Activated CD4-positive, alpha-beta memory T cell treated with anti-CD3 and anti-CD28 coated beads, Interleukin-2, amount 10 ng/mL, durations not matched to agents 7 days and 5 days (primary cell): ENCODE measurements around the gene DRAP1. TPM values are rescaled to one million over a fixed set of nuclear protein-coding genes. Genes with fewer than 3 reads are reported as not detected.

Experiments
- CTCF ChIA-PET: fragments of 350-600 bp; sonication (Branson Sonifier 250); formaldehyde crosslinking; loops from one replicate; lab custom pipeline; 2021; ENCODE audit warnings: antibody characterized with exemption, inconsistent platforms; lab: Charles Lee
- POLR2A ChIA-PET: fragments of 350-600 bp; sonication (Branson Sonifier 250); formaldehyde crosslinking; loops from one replicate; lab custom pipeline; 2021; ENCODE audit warnings: antibody characterized with exemption; lab: Charles Lee
- DNase-seq: peaks from one replicate; pipeline ENCODE4 v3.0.0-alpha.2; 2020
- H3K27ac Mint-ChIP-seq: one replicate; pipeline ENCODE4 v1.8.0; 2021; ENCODE audit warnings: mild to moderate bottlenecking, mixed read lengths
- H3K27me3 Mint-ChIP-seq: one replicate; pipeline ENCODE4 v1.8.0; 2021; ENCODE audit warnings: mixed read lengths
- H3K36me3 Mint-ChIP-seq: one replicate; pipeline ENCODE4 v1.8.0; 2021; ENCODE audit warnings: low read depth, mixed read lengths
- H3K4me1 Mint-ChIP-seq: one replicate; pipeline ENCODE4 v1.8.0; 2021; ENCODE audit warnings: mixed read lengths
- H3K4me3 Mint-ChIP-seq: one replicate; pipeline ENCODE4 v1.8.0; 2021; ENCODE audit warnings: mild to moderate bottlenecking, mixed read lengths
- H3K9me3 Mint-ChIP-seq: one replicate; pipeline ENCODE4 v1.8.0; 2021; ENCODE audit warnings: mixed read lengths
- total RNA-seq, 2 experiments: library from RNA; stranded (reverse); gene quantifications; one replicate each; pipeline ENCODE4 v1.2.3, GENCODE V29; 2021

DRAP1 gene, protein sequence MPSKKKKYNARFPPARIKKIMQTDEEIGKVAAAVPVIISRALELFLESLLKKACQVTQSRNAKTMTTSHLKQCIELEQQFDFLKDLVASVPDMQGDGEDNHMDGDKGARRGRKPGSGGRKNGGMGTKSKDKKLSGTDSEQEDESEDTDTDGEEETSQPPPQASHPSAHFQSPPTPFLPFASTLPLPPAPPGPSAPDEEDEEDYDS
- total RNA-seq = 100 to 1,000 TPM; 162 to 180 TPM

DNA sequence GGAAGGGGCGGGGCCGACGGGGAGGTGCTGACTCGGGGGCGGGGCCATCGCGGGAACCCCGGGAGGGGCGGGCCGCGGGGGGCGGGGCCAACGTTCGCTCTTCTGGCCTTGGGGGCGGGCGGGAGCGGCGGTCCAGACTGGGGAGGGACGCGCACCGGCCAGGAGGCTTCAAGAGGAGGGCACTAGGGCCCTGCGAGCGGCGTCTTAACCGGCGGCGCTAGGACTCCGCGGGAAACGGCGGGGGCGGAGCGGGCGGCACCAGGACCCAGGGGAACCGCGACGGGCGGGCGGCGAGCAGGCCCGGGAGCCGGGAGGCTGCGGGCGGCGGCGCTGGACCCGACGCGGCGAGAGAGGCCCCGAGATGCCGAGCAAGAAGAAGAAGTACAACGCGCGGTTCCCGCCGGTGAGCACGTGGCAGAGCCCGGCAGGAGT lies at the start of gene DRAP1:
DRAP1 (plus strand) TSS at position 286 of the 432 bp plus-strand sequence; CDS start at position 362, 76 bp downstream.
- H3K27me3 Mint-ChIP-seq = no peaks in the 10 kb centered on the region
- DNase-seq = peak; percentile 99
- peak within 1 kb of the TSS; percentile 87 for H3K27ac Mint-ChIP-seq
- ChIA-PET POLR2A (interaction anchor here (1.0 to 3.6 kb wide), 19 partner anchors 9 to 61 kb away, joined by 3 to 50 read pairs (median 8); partner anchors contain the start of genes CCDC85B, CFL1, FIBP and FOSL1), CTCF (interaction anchor here (1.4 to 2.8 kb wide), 5 partner anchors 13 to 60 kb away, joined by 3 to 11 read pairs (median 7); partner anchors contain the start of genes CCDC85B, FIBP and MUS81)
- H3K4me3 Mint-ChIP-seq = peak within 1 kb of the TSS; percentile 93
- H3K9me3 Mint-ChIP-seq = no peaks in the 10 kb centered on the region
- peaks cover 30% of the 10 kb centered on the region for H3K36me3 Mint-ChIP-seq
- H3K4me1 Mint-ChIP-seq = peaks cover 42% of the 10 kb centered on the region

DNA sequence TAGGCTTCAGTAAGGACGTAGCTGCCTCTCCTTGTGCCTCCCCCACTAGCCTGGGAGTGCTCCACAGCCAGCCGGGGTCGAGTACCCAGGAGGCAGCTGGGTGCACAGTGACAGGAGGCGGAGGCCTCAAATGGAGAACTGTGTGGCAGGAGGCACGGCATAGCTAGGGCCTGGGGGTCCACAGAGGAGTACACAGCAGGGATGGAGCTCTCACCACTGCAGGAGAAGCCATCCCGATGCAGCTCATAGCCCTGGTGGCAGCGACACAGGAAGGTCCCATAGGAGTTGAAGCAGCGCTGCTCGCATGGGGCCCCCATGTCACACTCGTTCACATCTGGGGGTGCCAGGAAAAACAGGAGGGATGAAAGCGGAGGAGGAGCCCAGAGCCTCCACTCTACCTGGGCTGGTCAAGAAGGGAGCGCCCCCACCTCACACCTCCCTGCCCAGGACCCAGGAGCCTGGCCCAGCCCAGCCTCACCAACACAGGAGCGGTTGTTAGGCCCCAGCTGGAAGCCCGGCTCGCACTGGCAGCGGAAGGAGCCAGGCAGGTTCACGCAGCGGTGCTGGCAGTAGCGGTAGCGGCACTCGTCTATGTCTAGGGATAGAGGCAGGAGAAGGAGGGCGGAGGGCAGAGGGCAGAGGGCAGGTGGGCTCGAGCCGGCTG lies 49.5 kb upstream of the DRAP1 start:
- H3K4me1 Mint-ChIP-seq = peaks cover 38% of the 10 kb centered on the region
- DNase-seq = no peak
- ChIA-PET POLR2A (interaction anchor here (0.7 to 4.9 kb wide), 11 partner anchors 11 to 157 kb away, joined by 3 to 135 read pairs (median 5); partner anchors contain the start of genes BANF1, CCDC85B, CFL1 and CTSW), CTCF (interaction anchor here (0.9 to 4.7 kb wide), 6 partner anchors 9 to 152 kb away, joined by 3 to 46 read pairs (median 6); partner anchors contain the start of genes CCDC85B, FIBP and MUS81)
- H3K4me3 Mint-ChIP-seq = no peak overlapping the region
- H3K27ac Mint-ChIP-seq = no peak overlapping the region
- peaks cover 27% of the 10 kb centered on the region for H3K36me3 Mint-ChIP-seq
- peaks cover 10% of the 10 kb centered on the region for H3K27me3 Mint-ChIP-seq
- H3K9me3 Mint-ChIP-seq = no peaks in the 10 kb centered on the region

DNA sequence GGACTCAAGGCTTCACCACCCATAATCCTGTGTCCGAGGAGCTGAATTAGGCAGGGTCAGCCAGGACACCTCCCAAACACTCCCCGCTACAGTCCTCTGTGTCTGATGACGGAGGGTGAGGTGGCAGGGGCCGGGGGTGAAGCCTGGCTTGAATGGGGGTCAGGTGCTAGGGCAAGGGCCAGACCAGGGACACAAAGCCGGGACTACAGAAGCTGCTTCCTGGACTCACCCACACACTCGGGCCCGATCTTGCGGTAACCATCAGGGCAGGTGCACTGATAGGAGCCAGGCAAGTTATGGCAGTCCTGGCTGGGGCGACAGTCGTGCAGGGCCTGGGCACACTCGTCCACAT lies 48.9 kb upstream of the DRAP1 start:
- H3K4me3 Mint-ChIP-seq = no peak overlapping the region
- no peak overlapping the region for H3K27ac Mint-ChIP-seq
- peaks cover 23% of the 10 kb centered on the region for H3K36me3 Mint-ChIP-seq
- DNase-seq = no peak
- ChIA-PET CTCF (interaction anchor here (1.6 to 4.7 kb wide), 3 partner anchors 10 to 19 kb away, joined by 7 to 46 read pairs (median 16); partner anchors contain the start of genes CCDC85B, FIBP and MUS81), POLR2A (interaction anchor here (0.7 to 4.9 kb wide), 10 partner anchors 10 to 132 kb away, joined by 3 to 135 read pairs (median 6); partner anchors contain the start of genes BANF1, CCDC85B, CFL1 and CTSW)
- no peaks in the 10 kb centered on the region for H3K9me3 Mint-ChIP-seq
- H3K27me3 Mint-ChIP-seq = peaks cover 10% of the 10 kb centered on the region
- peaks cover 37% of the 10 kb centered on the region for H3K4me1 Mint-ChIP-seq

DNA sequence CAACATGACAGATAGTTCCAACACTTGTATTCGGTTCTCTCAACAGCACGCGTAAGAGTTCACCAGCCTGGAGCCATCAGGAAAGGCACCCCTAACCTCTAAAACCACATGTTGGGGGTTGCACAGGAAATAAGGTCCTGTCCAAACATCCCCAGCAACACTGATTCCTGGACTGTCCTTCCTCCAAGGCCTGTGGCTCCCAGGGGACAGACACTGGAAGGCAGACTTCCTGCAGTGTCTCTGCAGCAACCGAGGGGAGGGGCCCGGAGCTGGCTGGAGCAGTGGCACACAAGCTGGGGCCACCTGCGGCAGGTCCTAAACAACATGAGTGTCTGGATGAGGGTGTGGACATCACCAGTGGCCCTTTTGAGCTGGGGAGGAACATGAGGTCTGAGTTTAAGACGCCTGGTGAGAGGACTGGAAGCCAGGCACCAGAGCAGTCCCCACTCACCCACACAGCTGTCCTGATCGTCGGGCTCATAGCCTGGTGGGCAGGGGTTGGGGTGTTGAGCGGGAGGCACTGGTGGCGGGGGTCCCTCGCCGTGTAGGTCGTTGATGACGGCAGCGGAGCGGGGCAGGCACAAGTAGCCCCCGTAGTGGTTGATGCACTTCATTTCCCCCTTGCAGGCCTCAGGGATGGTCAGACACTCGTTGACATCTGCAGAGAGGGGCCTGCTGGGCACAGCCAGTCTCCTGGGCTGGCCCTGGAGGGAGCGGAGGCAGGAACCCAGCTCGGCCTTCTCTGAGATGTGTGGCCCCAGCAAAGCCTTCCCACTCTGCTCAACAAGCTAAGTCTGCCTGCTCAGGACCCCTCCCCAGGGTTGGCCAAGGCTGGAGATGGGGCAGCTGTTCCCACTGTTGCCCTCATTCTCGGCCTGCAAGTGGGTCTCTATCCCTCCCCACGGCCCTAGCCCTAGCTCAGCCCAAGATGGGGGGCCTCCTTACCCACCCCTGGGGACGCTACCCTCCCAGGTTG lies 48.2 kb upstream of the DRAP1 start:
- Mint-ChIP-seq H3K4me3 (no peak overlapping the region), H3K36me3 (peaks cover 17% of the 10 kb centered on the region), H3K9me3 (no peaks in the 10 kb centered on the region), H3K27ac (no peak overlapping the region), H3K27me3 (peaks cover 10% of the 10 kb centered on the region), H3K4me1 (peaks cover 37% of the 10 kb centered on the region)
- CTCF ChIA-PET = interaction anchor here (1.2 to 4.7 kb wide), 4 partner anchors 11 to 20 kb away, joined by 4 to 46 read pairs (median 8); partner anchors contain the start of genes CCDC85B and MUS81
- DNase-seq = no peak
- POLR2A ChIA-PET = interaction anchor here (0.7 to 4.9 kb wide), 15 partner anchors 8 to 233 kb away, joined by 3 to 135 read pairs (median 4); partner anchors contain the start of genes BANF1, CCDC85B, CFL1 and CTSW

DNA sequence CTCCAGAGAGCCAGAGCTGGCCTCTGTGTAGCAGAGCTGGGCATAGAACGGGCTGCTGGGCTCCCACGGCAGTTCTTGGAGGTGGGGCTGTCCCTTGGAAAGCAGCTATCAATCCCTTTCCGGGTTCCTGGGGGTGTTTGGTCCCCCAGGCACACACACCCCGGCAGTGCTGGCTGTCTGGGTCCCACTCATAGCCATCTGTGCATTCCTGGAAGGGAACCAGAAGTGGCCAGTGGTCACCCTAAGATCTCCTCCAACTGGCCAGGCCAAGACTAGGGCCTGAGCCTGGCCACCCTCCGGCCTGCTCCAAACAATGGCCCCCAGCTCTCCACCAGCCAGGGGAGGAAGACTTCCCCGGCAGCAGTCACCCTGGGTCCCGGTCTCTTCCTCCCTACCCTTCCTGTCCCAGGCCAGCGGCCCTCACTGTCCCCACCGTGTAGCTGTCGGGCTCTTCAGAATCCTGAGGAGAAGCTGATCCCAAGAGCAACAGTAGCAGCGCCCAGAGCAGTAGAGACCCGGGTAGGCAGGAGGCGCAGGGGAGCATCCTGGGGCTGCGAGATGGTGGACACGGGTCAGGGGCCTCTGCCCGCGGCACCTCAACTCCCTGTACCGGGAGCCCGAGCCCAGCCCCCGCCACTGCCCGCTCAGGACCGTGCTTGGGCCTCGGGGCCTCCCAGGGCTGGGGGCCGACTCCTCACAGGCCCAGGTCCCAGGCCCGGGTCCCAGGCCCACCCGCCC lies 47.2 kb upstream of the DRAP1 start:
- Mint-ChIP-seq H3K27ac (no peak overlapping the region), H3K4me1 (peaks cover 37% of the 10 kb centered on the region), H3K9me3 (no peaks in the 10 kb centered on the region), H3K36me3 (peaks cover 13% of the 10 kb centered on the region), H3K27me3 (peaks cover 10% of the 10 kb centered on the region), H3K4me3 (peak overlapping the region; percentile 37)
- POLR2A ChIA-PET = interaction anchor here (0.9 to 4.9 kb wide), 11 partner anchors 8 to 234 kb away, joined by 3 to 135 read pairs (median 5); partner anchors contain the start of genes BANF1, CCDC85B, CFL1 and CTSW
- DNase-seq = no peak
- CTCF ChIA-PET = interaction anchor here (1.2 to 4.7 kb wide), 3 partner anchors 12 to 21 kb away, joined by 4 to 46 read pairs (median 8); partner anchors contain the start of genes CCDC85B and MUS81

DNA sequence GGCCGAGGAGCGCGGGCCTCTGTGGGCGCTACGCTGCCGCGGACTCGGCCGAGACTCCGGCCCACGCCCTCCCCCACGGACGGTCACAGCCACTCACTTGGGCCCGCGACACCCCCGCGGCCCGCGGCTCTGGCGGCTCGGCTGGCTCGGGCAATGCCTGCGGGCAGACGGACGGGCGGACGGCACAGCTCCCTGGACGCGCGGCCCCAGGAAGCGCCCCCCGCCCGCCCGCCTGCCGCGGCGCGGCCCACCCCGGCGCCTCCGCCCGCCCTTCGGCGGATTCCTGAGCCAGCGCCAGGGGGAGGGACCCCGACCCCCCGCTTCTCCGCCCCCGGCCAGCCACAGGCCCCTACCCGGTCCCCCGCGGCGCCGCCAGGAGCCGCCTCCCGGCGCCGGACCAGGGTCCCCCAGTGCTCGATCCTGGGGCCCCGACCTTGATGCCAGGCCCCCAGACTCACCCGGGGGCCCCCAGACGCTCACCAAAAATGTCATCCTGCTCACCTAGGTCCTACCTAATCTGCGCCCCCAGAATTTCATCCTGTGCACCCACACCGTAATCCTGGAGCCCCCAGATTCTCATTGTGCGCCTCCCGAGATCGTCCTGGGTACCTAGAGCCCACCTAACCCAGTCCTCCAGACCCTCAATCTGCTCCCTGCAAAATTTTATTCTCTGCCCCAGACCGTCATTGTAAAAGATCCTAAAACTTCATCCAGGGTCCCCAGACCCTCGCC lies 46.5 kb upstream of the DRAP1 start, which contains the start of gene EFEMP2:
EFEMP2 (minus strand) TSS at position 215 of the 732 bp plus-strand sequence. CDS start 446 bp downstream, outside the sequence.
- POLR2A ChIA-PET = interaction anchor here (1.2 to 4.9 kb wide), 11 partner anchors 9 to 89 kb away, joined by 3 to 135 read pairs (median 8); partner anchors contain the start of genes CCDC85B, CFL1, FIBP and MUS81
- Mint-ChIP-seq H3K27ac (peak within 1 kb of the TSS; percentile 68), H3K4me1 (peaks cover 38% of the 10 kb centered on the region), H3K9me3 (no peaks in the 10 kb centered on the region), H3K27me3 (peaks cover 10% of the 10 kb centered on the region), H3K36me3 (peaks cover 6% of the 10 kb centered on the region), H3K4me3 (peak within 1 kb of the TSS; percentile 85)
- CTCF ChIA-PET = interaction anchor here (1.2 to 4.7 kb wide), 4 partner anchors 12 to 21 kb away, joined by 3 to 82 read pairs (median 36); partner anchors contain the start of genes CCDC85B, FIBP and MUS81
- DNase-seq = no peak

DNA sequence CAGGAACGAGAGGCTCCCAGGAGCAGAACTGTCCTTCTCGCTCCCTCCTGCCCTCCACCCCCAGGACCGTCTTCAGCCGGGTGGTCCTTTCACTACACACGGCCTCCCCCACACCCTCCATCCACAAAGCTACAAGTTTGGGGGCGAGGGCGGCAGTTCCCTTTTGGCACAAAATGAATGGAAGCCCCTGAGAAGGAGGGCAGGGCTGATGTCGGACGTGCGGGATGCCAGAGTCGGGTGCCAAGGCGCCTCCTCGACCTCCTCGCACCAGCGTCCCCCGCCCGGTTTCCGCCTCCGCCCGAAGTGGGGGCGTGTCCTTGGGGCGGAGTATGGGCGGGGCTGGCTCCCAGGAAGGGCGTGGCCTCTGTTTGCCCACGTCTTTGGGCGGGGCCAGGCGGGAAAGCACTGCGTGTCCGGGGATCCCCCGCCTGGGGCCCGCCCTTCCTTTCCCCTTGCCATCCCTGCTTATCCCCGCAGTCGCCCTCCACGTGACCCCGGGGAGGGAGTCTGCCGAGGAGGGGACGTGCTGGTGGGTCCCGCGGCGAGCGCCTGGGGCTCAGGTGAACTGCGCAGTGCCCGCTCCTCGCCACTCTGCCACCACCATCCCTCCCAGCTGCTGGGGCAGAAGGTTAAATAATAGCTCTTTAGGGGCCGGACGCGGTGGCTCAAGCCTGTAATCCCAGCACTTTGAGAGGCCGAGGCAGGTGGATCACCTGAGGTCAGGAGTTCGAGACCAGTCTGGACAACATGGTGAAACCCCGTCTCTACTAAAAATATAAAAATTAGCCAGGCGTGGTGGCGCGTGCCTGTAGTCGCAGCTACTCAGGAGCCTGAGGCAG lies 45.7 kb upstream of the DRAP1 start:
- DNase-seq = peak; percentile 97
- ChIA-PET POLR2A (interaction anchor here (1.1 to 2.9 kb wide), 10 partner anchors 10 to 94 kb away, joined by 3 to 47 read pairs (median 6); partner anchors contain the start of genes C11orf68, CCDC85B, CFL1 and FIBP), CTCF (interaction anchor here (0.6 to 4.4 kb wide), 5 partner anchors 13 to 197 kb away, joined by 3 to 82 read pairs (median 3); partner anchors contain the start of genes CCDC85B, FIBP and MUS81)
- no peaks in the 10 kb centered on the region for H3K9me3 Mint-ChIP-seq
- peaks cover 5% of the 10 kb centered on the region for H3K36me3 Mint-ChIP-seq
- peaks cover 10% of the 10 kb centered on the region for H3K27me3 Mint-ChIP-seq
- H3K4me1 Mint-ChIP-seq = peaks cover 43% of the 10 kb centered on the region
- H3K4me3 Mint-ChIP-seq = peak overlapping the region; percentile 85
- H3K27ac Mint-ChIP-seq = peak overlapping the region; percentile 68

DNA sequence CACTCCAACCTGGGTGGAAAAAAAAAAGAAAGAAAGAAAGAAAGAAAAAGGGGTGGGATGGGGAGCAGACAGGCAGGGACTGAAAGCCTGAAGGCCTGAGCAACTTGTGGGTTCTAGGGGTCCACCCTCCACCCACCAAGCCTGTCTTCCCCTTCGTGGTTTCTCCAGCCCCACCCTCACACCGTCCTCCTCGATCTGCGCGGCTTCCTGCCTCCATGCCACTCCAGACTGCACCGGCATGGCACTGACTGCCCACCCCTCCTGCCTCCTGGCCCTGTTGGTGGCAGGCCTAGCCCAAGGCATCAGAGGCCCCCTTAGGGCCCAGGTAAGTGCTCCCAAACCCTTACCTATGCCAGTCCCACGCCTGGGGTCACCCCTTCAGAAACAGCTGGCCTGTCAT lies 39.6 kb upstream of the DRAP1 start, which contains the start of gene CTSW:
CTSW (plus strand) TSS at position 221 of the 400 bp plus-strand sequence; CDS start at position 239, 18 bp downstream.
- ChIA-PET POLR2A (interaction anchor here (0.9 to 6.6 kb wide), 7 partner anchors 9 to 168 kb away, joined by 3 to 51 read pairs (median 5); partner anchors contain the start of genes CCDC85B, CFL1, FIBP and KAT5), CTCF (interaction anchor here (1.4 to 3.5 kb wide), 4 partner anchors 10 to 143 kb away, joined by 3 to 21 read pairs (median 9); partner anchors contain the start of genes CCDC85B, FIBP and MUS81)
- peak; percentile 64 for DNase-seq
- peaks cover 23% of the 10 kb centered on the region for H3K36me3 Mint-ChIP-seq
- no peaks in the 10 kb centered on the region for H3K9me3 Mint-ChIP-seq
- H3K4me3 Mint-ChIP-seq = peak within 1 kb of the TSS; percentile 67
- H3K27ac Mint-ChIP-seq = peak within 1 kb of the TSS; percentile 88
- H3K27me3 Mint-ChIP-seq = no peaks in the 10 kb centered on the region
- H3K4me1 Mint-ChIP-seq = peaks cover 57% of the 10 kb centered on the region

DNA sequence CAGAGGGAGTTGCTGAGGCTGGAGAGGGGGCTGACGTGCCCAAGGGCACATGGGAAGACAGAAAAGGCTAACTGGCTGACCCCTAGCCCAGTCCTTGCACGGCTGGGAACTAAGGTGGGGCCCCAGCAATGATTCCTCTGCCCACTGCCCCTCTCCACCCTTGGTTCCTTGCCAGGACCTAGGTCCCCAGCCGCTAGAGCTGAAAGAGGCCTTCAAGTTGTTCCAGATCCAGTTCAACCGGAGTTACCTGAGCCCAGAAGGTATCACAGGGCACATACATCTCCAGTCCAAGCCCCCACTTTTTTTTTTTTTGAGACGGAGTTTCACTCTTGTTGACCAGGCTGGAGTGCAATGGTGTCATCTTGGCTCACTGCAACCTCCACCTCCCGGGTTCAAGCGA lies 39.2 kb upstream of the DRAP1 start:
- Mint-ChIP-seq H3K9me3 (no peaks in the 10 kb centered on the region), H3K4me1 (peaks cover 62% of the 10 kb centered on the region), H3K4me3 (peak overlapping the region; percentile 67), H3K36me3 (peaks cover 27% of the 10 kb centered on the region), H3K27ac (peak overlapping the region; percentile 88), H3K27me3 (no peaks in the 10 kb centered on the region)
- no peak for DNase-seq
- ChIA-PET CTCF (interaction anchor here (3.1 to 3.5 kb wide), 2 partner anchors 9 to 20 kb away, joined by 14 to 21 read pairs; partner anchors contain the start of genes CCDC85B, FIBP and MUS81), POLR2A (interaction anchor here (0.9 to 6.6 kb wide), 7 partner anchors 10 to 169 kb away, joined by 3 to 51 read pairs (median 7); partner anchors contain the start of genes CCDC85B, CFL1, FIBP and KAT5)
